Measurements from ENCODE around the gene RHOD. TPM values are rescaled to one million over a fixed set of nuclear protein-coding genes. Genes with fewer than 3 reads are reported as not detected.

Gene RHOD
- total and polyA plus RNA-seq, 10 of the 15 experiments (the other 5 are each of a cell fraction or from before 2014, with no cell fraction given): 0.15 to 2.6 (median 1.9) TPM; not detected in 2

- POLR2A ChIA-PET: no interaction called here
- 50% methylated on average over 9 of the region's 9 CpGs for WGBS (ENCODE audit: insufficient coverage, insufficient replicate concordance, low lambda C conversion rate, missing lambda C conversion rate)
- H3K27me3 ChIP-seq (replicated peaks in 1 of 2; ENCODE audit: control insufficient read depth in 2 of 2, insufficient read depth in 2 of 2, low read length in 1 of 2): no peaks in the 10 kb centered on the region
- FAIRE-seq (no peak), DNase-seq (ENCODE audit: low read depth, low spot score) (no peak), ATAC-seq (0 out of 3 replicates have a peak, but pooled peaks have one; percentile 11)
- no TSS peak for BruUV-seq (replicated peaks)
- H2AFZ ChIP-seq (ENCODE audit: control insufficient read depth, low read depth, low read length): no peak overlapping the region
- peaks cover 10% of the 10 kb centered on the region for H3K4me1 ChIP-seq (ENCODE audit: control insufficient read depth, insufficient read depth, low read length)
- no peak overlapping the region for H3K4me2 ChIP-seq (ENCODE audit: control insufficient read depth, insufficient read depth)
- no peaks in the 10 kb centered on the region for H3K36me3 ChIP-seq (ENCODE audit: control insufficient read depth in 2 of 2, insufficient read depth in 2 of 2, low read length in 1 of 2)
- RAD21 ChIA-PET (ENCODE audit: unreplicated experiment): interaction anchor here (0.8 to 1.5 kb wide), 3 partner anchors 52 to 297 kb away, joined by 3 read pairs; no protein-coding TSS in a partner anchor
- no peaks in the 10 kb centered on the region for H3K9me3 ChIP-seq (replicated peaks; ENCODE audit: control insufficient read depth, insufficient read depth, low read length)
- no peak overlapping the region for H3K4me3 ChIP-seq
- intact Hi-C loops (cut with micrococcal nuclease; ENCODE audit: unreplicated experiment) (no loop called here), in situ Hi-C loops (cut with MboI) (no loop called here)
- SMC1A ChIA-PET (ENCODE audit: uncharacterized antibody, unreplicated experiment): interaction anchor here (0.8 to 1.7 kb wide), 3 partner anchors 20 to 263 kb away, joined by 3 to 6 read pairs (median 4); no protein-coding TSS in a partner anchor
- H3K79me2 ChIP-seq (ENCODE audit: control insufficient read depth, insufficient read depth, low read length): no peaks in the 10 kb centered on the region
- TF ChIP-seq TCF3 (IDR thresholded peaks at IDR 0.05; ENCODE audit: borderline replicate concordance, insufficient read depth, low read depth, low read length): no peak
- no peak for TF ChIP-seq PML (IDR thresholded peaks at IDR 0.05; ENCODE audit: low read length)
- no peak for TF ChIP-seq CEBPZ (IDR thresholded peaks at IDR 0.05; ENCODE audit: low read depth, low read length)
- TF ChIP-seq JUNB (IDR thresholded peaks at IDR 0.05): no peak
- TF ChIP-seq SMAD1 (IDR thresholded peaks at IDR 0.05; ENCODE audit: low read depth, partially characterized antibody): no peak
- TF ChIP-seq GABPA (IDR thresholded peaks at IDR 0.05; ENCODE audit: low read depth): no peak
- no peak for TF ChIP-seq ZNF24 (IDR thresholded peaks at IDR 0.05)
- no peak for TF ChIP-seq NBN (IDR thresholded peaks at IDR 0.05)
- TF ChIP-seq IRF5 (IDR thresholded peaks at IDR 0.05; ENCODE audit: borderline replicate concordance): no peak
- TF ChIP-seq BMI1 (IDR thresholded peaks at IDR 0.05; ENCODE audit: borderline replicate concordance): no peak
- no peak for TF ChIP-seq SMARCA5 (IDR thresholded peaks at IDR 0.05)
- TF ChIP-seq KAT2A (conservative IDR thresholded peaks at IDR 0.05; ENCODE audit: control insufficient read depth, low read depth, low read length): no peak
- CTCF ChIA-PET: interaction anchor here (0.6 to 5.9 kb wide), 9 partner anchors 12 to 327 kb away, joined by 3 to 55 read pairs (median 4); no protein-coding TSS in a partner anchor
- H3K27ac ChIP-seq (ENCODE audit: control insufficient read depth, insufficient read depth): no peak overlapping the region
- no peaks in the 10 kb centered on the region for H4K20me1 ChIP-seq (ENCODE audit: control insufficient read depth, insufficient read depth)
- no peak overlapping the region for H3K9ac ChIP-seq (ENCODE audit: control insufficient read depth, insufficient read depth, low read length)
Measured at GRCh38 chr11:67054346-67054835, 2.3 kb upstream of the RHOD start.
